Fibroblast of lung (primary cell): Measurements from ENCODE around the gene TENM4. TPM values are rescaled to one million over a fixed set of nuclear protein-coding genes. Genes with fewer than 3 reads are reported as not detected.
A peak's percentile ranks its signal among the peaks of the same experiment; 100 is the strongest.

Experiments used
- DNase-seq, 2 donors: peaks; one replicate each; pipeline versions ENCODE4 v3.0.0 to v3.0.0-alpha.2; 2010; ENCODE audit warnings: low read depth in 2 of 2
- H2AFZ ChIP-seq: 2 replicates; pipeline ENCODE4 v1.5.1; 2012; ENCODE audit warnings: low read length, control low read depth, inconsistent platforms
- H3K27ac ChIP-seq: 2 replicates; pipeline ENCODE4 v1.5.1; 2011; ENCODE audit warnings: low read length, control low read depth; ENCODE audit not compliant: insufficient read depth
- H3K27me3 ChIP-seq: 2 replicates; pipeline ENCODE4 v1.5.1; 2011; ENCODE audit warnings: mild to moderate bottlenecking, low read length; ENCODE audit not compliant: control insufficient read depth, insufficient read depth
- H3K36me3 ChIP-seq: 2 replicates; pipeline ENCODE4 v1.5.1; 2011; ENCODE audit warnings: low read length; ENCODE audit not compliant: control insufficient read depth, insufficient read depth
- H3K4me1 ChIP-seq: 2 replicates; pipeline ENCODE4 v1.5.1; 2011; ENCODE audit warnings: low read length; ENCODE audit not compliant: control insufficient read depth, insufficient read depth; ENCODE audit errors: extremely low read depth
- H3K4me2 ChIP-seq: 2 replicates; pipeline ENCODE4 v1.5.1; 2011; ENCODE audit warnings: low read length, control low read depth; ENCODE audit not compliant: insufficient read depth; ENCODE audit errors: extremely low read depth
- H3K4me3 ChIP-seq, 4 experiments: fragments of 200-600 bp in 1 of 4; sonication (generic) in 1 of 4; replicated peaks in 1 of 4; 2 replicates each; pipeline ENCODE4 v1.5.1; 2011 to 2016; ENCODE audit warnings: low read length in 4 of 4, low read depth in 3 of 4, mild to moderate bottlenecking in 3 of 4, control low read depth in 2 of 4, inconsistent platforms in 1 of 4, mixed read lengths in 1 of 4; ENCODE audit not compliant: insufficient read depth in 1 of 4; ENCODE audit errors: control extremely low read depth in 1 of 4
- H3K79me2 ChIP-seq: 2 replicates; pipeline ENCODE4 v1.5.1; 2012; ENCODE audit warnings: mild to moderate bottlenecking, low read length, inconsistent platforms; ENCODE audit not compliant: control insufficient read depth, insufficient read depth
- H3K9ac ChIP-seq: 2 replicates; pipeline ENCODE4 v1.5.1; 2011; ENCODE audit warnings: mild to moderate bottlenecking, low read length, control low read depth; ENCODE audit not compliant: insufficient read depth
- H3K9me3 ChIP-seq: 2 replicates; pipeline ENCODE4 v1.5.1; 2012; ENCODE audit warnings: low read depth, low read length; ENCODE audit not compliant: control insufficient read depth, insufficient read depth
- H4K20me1 ChIP-seq: 2 replicates; pipeline ENCODE4 v1.5.1; 2011; ENCODE audit warnings: low read length; ENCODE audit not compliant: control insufficient read depth, insufficient read depth; ENCODE audit errors: extremely low read depth
- CTCF ChIP-seq, 2 donors: IDR thresholded peaks in 1 of 2; conservative IDR thresholded peaks in 1 of 2; 1 replicate in 1 of 2; 2 replicates in 1 of 2; pipeline ENCODE4 v1.5.1; 2011 to 2012; ENCODE audit warnings: low read length in 2 of 2, control low read depth in 1 of 2, inconsistent platforms in 1 of 2, low read depth in 1 of 2, mild to moderate bottlenecking in 1 of 2
- EZH2 ChIP-seq: IDR thresholded peaks from 2 replicates; pipeline ENCODE4 v1.5.1; 2012; ENCODE audit warnings: low read length, control low read depth, mild to moderate bottlenecking; ENCODE audit errors: missing control alignments
- polyA plus RNA-seq, 2 donors: library from polyadenylated mRNA; depleted of rRNA in 1 of 2; stranded (reverse) in 1 of 2; unstranded in 1 of 2; fragments of >200 nt; gene quantifications; 2 replicates each; pipeline ENCODE4 v1.2.1, GENCODE V29; 2011 to 2012; ENCODE audit warnings: missing spikeins in 1 of 2
- total RNA-seq: library from RNA; depleted of rRNA; stranded (reverse); fragments of >200 nt; gene quantifications from 2 replicates; pipeline ENCODE4 v1.2.1, GENCODE V29; 2014

TENM4 gene
- total and polyA plus RNA-seq, 2 donors (not counting 1 experiment from before 2014, with no cell fraction given) = 4.6 to 48.4 TPM

DNA sequence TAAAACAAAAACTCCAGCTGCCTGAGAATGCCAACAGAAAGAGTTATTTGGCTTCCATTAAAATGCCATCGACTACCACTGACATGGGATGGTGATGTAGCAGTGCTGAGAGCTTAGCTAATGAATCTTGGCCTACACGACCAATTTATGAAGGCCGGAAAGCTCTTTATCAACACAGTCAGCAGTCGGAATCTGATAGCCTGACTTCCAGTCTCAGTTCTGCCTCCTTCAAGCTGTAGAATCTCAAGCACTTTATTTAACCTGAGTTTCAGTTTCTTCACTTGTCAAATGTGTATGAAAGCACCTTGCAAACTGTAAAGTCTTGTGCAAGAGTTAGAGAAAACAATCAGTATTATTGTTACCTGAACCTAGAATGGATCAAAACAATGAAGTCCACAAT is 530.5 kb downstream of the TENM4 start:
- no peak overlapping the region for H2AFZ ChIP-seq
- no peaks in the 10 kb centered on the region for H3K27me3 ChIP-seq
- no peak overlapping the region for H3K4me2 ChIP-seq
- H3K36me3 ChIP-seq = no peaks in the 10 kb centered on the region
- H3K27ac ChIP-seq = no peak overlapping the region
- no peaks in the 10 kb centered on the region for H3K79me2 ChIP-seq
- no peaks in the 10 kb centered on the region for H4K20me1 ChIP-seq
- H3K9ac ChIP-seq = no peak overlapping the region
- H3K9me3 ChIP-seq = no peaks in the 10 kb centered on the region
- no peaks in the 10 kb centered on the region for H3K4me1 ChIP-seq
- TF ChIP-seq EZH2 = no peak
- TF ChIP-seq CTCF (conservative IDR thresholded peaks at IDR 0.05 in 1 of 2, IDR thresholded peaks at IDR 0.05 in 1 of 2; ENCODE audit: low read depth in 1 of 2, low read length in 2 of 2) = no peak
- DNase-seq = no peak
- no peak overlapping the region for H3K4me3 ChIP-seq

DNA sequence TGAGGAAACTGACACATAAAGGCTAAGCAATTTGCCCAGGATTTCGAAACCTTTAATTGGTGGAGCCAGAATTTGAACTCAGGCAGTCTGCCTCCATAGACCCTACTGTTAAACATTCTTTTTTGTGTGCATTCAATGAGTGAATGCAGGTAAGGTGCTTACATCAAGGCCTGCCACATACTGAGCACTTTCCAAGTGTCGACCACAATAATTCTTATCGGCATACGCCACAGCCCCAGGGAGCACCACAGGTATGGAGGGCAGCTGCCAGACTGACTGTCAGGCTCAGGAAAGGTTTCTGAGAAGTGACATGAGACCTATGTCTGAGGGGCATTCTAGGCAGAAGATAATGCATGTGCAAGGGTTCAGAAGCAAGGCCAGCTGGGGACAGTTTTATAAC is 531.4 kb downstream of the TENM4 start:
- no peak for DNase-seq
- Histone ChIP-seq H3K27me3 (no peaks in the 10 kb centered on the region), H3K4me2 (no peak overlapping the region), H3K27ac (no peak overlapping the region), H3K9ac (no peak overlapping the region), H4K20me1 (no peaks in the 10 kb centered on the region), H3K36me3 (no peaks in the 10 kb centered on the region), H2AFZ (no peak overlapping the region), H3K4me1 (no peaks in the 10 kb centered on the region), H3K9me3 (no peaks in the 10 kb centered on the region), H3K79me2 (no peaks in the 10 kb centered on the region), H3K4me3 (no peak overlapping the region)
- no peak for TF ChIP-seq EZH2
- TF ChIP-seq CTCF (conservative IDR thresholded peaks at IDR 0.05 in 1 of 2, IDR thresholded peaks at IDR 0.05 in 1 of 2; ENCODE audit: low read depth in 1 of 2, low read length in 2 of 2) = no peak

- DNase-seq = peak in 1 of 2 donors; percentile 9
- Histone ChIP-seq H3K79me2 (no peaks in the 10 kb centered on the region), H3K27me3 (no peaks in the 10 kb centered on the region), H3K9ac (no peak overlapping the region), H3K4me3 (no peak overlapping the region), H4K20me1 (no peaks in the 10 kb centered on the region), H3K9me3 (no peaks in the 10 kb centered on the region), H3K27ac (no peak overlapping the region), H3K4me1 (no peaks in the 10 kb centered on the region), H3K4me2 (no peak overlapping the region), H3K36me3 (no peaks in the 10 kb centered on the region), H2AFZ (no peak overlapping the region)
- TF ChIP-seq EZH2 (no peak), CTCF (conservative IDR thresholded peaks at IDR 0.05 in 1 of 2, IDR thresholded peaks at IDR 0.05 in 1 of 2; ENCODE audit: low read depth in 1 of 2, low read length in 2 of 2) (no peak)
Measured at GRCh38 chr11:78907636-78908035, 533.2 kb downstream of the TENM4 start.
